H1 (cell line): ENCODE results near the gene RABGGTA.

Experiments used
- BCL11A ChIP-seq, 2 experiments: IDR thresholded peaks; one replicate each; pipeline ENCODE4 v1.6.1; 2011; ENCODE audit warnings: low read depth in 2 of 2, low read length in 2 of 2, mild to moderate bottlenecking in 2 of 2
- CEBPB ChIP-seq: IDR thresholded peaks from 2 replicates; pipeline ENCODE4 v1.6.1; 2012; ENCODE audit warnings: low read depth, low read length
- EZH2 ChIP-seq: fragments of 200-600 bp; sonication (generic); IDR thresholded peaks from 2 replicates; pipeline ENCODE4 v1.7.1; 2012; ENCODE audit warnings: low read depth, mild to moderate bottlenecking, moderate library complexity, low read length, inconsistent platforms; ENCODE audit not compliant: severe bottlenecking
- JUND ChIP-seq: IDR thresholded peaks from 2 replicates; pipeline ENCODE4 v1.6.1; 2011; ENCODE audit warnings: mild to moderate bottlenecking, improper control_type of control experiment, low read length
- POLR2A ChIP-seq, 2 experiments: IDR thresholded peaks; 1 replicate in 1 of 2; 2 replicates in 1 of 2; pipeline ENCODE4 v1.6.1; 2011; ENCODE audit warnings: low read depth in 2 of 2, low read length in 2 of 2, mild to moderate bottlenecking in 2 of 2; ENCODE audit errors: control extremely low read depth in 1 of 2
- POLR2AphosphoS5 ChIP-seq: IDR thresholded peaks from 2 replicates; pipeline ENCODE4 v1.6.1; 2011; ENCODE audit warnings: low read depth, low read length
- RXRA ChIP-seq: IDR thresholded peaks from 2 replicates; pipeline ENCODE4 v1.6.1; 2011; ENCODE audit warnings: low read depth, mild to moderate bottlenecking, low read length, moderate library complexity; ENCODE audit not compliant: insufficient read depth
- SUZ12 ChIP-seq: fragments of 200-600 bp; sonication (generic); IDR thresholded peaks from 2 replicates; pipeline ENCODE4 v1.6.1; 2012; ENCODE audit warnings: mild to moderate bottlenecking, inconsistent platforms, low read length, moderate library complexity, mixed read lengths
- TF ChIP-seq, protein P1 (sequence below), 3 experiments: IDR thresholded peaks; 1 replicate in 2 of 3; 2 replicates in 1 of 3; pipeline versions ENCODE4 v1.5.1 to v1.6.1; 2011; ENCODE audit warnings: low read length in 3 of 3, mild to moderate bottlenecking in 3 of 3, inconsistent platforms in 2 of 3, low read depth in 1 of 3, moderate library complexity in 1 of 3; ENCODE audit not compliant: insufficient read depth in 1 of 3; ENCODE audit errors: control extremely low read depth in 1 of 3
- TF ChIP-seq, protein P2 (sequence below): IDR thresholded peaks from 2 replicates; pipeline ENCODE4 v1.6.1; 2012; ENCODE audit warnings: inconsistent platforms

GRCh38 chr14:24280797-24281460 lies 9.5 kb upstream of the RABGGTA start:
- TF ChIP-seq JUND (no peak), SUZ12 (no peak), RXRA (no peak), POLR2A (IDR thresholded peaks at IDR 0.05; ENCODE audit: control extremely low read depth in 1 of 2, low read depth in 2 of 2, low read length in 2 of 2) (no peak), EZH2 (no peak), BCL11A (IDR thresholded peaks at IDR 0.05; ENCODE audit: low read depth in 2 of 2, low read length in 2 of 2) (no peak), POLR2AphosphoS5 (no peak), CEBPB (no peak)
- TF ChIP-seq, protein P1, sequence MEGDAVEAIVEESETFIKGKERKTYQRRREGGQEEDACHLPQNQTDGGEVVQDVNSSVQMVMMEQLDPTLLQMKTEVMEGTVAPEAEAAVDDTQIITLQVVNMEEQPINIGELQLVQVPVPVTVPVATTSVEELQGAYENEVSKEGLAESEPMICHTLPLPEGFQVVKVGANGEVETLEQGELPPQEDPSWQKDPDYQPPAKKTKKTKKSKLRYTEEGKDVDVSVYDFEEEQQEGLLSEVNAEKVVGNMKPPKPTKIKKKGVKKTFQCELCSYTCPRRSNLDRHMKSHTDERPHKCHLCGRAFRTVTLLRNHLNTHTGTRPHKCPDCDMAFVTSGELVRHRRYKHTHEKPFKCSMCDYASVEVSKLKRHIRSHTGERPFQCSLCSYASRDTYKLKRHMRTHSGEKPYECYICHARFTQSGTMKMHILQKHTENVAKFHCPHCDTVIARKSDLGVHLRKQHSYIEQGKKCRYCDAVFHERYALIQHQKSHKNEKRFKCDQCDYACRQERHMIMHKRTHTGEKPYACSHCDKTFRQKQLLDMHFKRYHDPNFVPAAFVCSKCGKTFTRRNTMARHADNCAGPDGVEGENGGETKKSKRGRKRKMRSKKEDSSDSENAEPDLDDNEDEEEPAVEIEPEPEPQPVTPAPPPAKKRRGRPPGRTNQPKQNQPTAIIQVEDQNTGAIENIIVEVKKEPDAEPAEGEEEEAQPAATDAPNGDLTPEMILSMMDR (IDR thresholded peaks at IDR 0.05; ENCODE audit: control extremely low read depth in 1 of 3, insufficient read depth in 1 of 3, low read depth in 1 of 3, low read length in 3 of 3): no peak
- TF ChIP-seq, protein P2, sequence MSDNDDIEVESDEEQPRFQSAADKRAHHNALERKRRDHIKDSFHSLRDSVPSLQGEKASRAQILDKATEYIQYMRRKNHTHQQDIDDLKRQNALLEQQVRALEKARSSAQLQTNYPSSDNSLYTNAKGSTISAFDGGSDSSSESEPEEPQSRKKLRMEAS: no peak
